Measurements from ENCODE around the gene RITA1.

RITA1 gene, protein sequence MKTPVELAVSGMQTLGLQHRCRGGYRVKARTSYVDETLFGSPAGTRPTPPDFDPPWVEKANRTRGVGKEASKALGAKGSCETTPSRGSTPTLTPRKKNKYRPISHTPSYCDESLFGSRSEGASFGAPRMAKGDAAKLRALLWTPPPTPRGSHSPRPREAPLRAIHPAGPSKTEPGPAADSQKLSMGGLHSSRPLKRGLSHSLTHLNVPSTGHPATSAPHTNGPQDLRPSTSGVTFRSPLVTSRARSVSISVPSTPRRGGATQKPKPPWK

DNA sequence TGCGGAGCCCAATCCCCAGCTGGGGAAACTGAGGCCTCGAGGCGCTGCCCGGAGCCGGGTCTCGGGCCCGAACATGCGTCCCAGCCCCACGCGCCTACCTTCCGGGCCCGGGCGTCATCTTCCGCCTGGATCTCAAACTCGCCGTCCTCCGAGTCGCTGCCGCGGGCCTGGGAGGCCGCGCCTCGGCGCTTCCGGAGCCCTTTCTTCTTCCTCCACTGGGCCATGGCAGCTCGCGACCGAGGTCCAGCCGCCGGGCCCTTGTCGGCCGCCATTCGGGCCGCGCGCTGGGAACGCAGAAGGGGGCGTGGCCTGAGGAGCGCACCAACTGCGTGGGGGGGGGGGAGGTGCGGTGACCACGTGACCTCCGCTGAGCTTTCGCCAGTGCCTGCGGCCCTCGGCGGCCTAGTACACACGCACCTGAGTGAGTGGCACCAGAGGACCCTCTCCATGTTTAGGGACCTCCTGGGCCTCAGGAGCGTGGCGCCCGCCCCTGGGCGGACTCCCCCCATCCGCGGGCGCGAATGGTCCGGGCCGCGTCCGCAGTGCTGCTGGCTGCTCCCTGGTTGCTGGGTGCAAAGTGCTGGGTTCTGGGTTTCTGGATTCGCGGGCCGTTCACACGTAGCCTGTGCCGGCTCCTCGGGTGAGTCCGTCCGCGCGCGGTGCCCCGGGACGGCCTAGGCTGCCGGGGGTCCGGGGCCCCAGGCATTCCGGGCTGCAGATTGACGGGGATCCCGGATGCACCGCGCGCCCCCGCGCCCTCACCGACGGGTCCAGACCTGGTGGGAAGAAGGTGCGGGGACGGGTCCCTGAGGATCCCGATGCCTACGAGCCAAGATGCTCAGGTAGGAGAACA is at the start of gene RITA1, which contains the start of gene DDX54:
Gene RITA1, plus strand, starts transcription at position 542 of the 853 bp plus-strand sequence. CDS start 1,026 bp downstream, outside the sequence.
Gene DDX54, minus strand, starts transcription at position 299 of the 853 bp plus-strand sequence. Its CDS starts 27 bp downstream, at position 272.
- H3F3A ChIP-seq (ENCODE audit: control insufficient read depth, insufficient read depth), result peaks cover 3% of the 10 kb centered on the region; the same call in 1 of the 2 replicates
- peaks cover 39% of the 10 kb centered on the region for H3K4me1 ChIP-seq (ENCODE audit: control insufficient read depth, low read length)
- peaks cover 7% of the 10 kb centered on the region; the same call in 1 of the 2 replicates for H4K20me1 ChIP-seq (ENCODE audit: control insufficient read depth, insufficient read depth, low read depth, low read length)
- no peaks in the 10 kb centered on the region for H3K9me2 ChIP-seq (replicated peaks; ENCODE audit: control insufficient read depth, low read length)
- peaks cover 87% of the 10 kb centered on the region for H3K79me2 ChIP-seq (ENCODE audit: control insufficient read depth, low read length)
- H3K4me3 ChIP-seq (ENCODE audit: low read length), result peak within 1 kb of the TSS; percentile 87
- H3K36me3 ChIP-seq (ENCODE audit: control insufficient read depth, low read length), result peaks cover 72% of the 10 kb centered on the region
- no peaks in the 10 kb centered on the region for H3K27me3 ChIP-seq (ENCODE audit: control insufficient read depth, low read length)
- peak within 1 kb of the TSS; percentile 83 for H3K27ac ChIP-seq (ENCODE audit: low read depth, low read length)
- H3K4me2 ChIP-seq (ENCODE audit: low read length), result peak within 1 kb of the TSS; percentile 92
- TF ChIP-seq, protein P1, sequence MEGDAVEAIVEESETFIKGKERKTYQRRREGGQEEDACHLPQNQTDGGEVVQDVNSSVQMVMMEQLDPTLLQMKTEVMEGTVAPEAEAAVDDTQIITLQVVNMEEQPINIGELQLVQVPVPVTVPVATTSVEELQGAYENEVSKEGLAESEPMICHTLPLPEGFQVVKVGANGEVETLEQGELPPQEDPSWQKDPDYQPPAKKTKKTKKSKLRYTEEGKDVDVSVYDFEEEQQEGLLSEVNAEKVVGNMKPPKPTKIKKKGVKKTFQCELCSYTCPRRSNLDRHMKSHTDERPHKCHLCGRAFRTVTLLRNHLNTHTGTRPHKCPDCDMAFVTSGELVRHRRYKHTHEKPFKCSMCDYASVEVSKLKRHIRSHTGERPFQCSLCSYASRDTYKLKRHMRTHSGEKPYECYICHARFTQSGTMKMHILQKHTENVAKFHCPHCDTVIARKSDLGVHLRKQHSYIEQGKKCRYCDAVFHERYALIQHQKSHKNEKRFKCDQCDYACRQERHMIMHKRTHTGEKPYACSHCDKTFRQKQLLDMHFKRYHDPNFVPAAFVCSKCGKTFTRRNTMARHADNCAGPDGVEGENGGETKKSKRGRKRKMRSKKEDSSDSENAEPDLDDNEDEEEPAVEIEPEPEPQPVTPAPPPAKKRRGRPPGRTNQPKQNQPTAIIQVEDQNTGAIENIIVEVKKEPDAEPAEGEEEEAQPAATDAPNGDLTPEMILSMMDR (IDR thresholded peaks at IDR 0.05; ENCODE audit: low read depth, low read length, poor library complexity, severe bottlenecking), result no peak
- TF ChIP-seq EZH2phosphoT487 (IDR thresholded peaks at IDR 0.05; ENCODE audit: borderline replicate concordance, low read length), result no peak
- no peaks in the 10 kb centered on the region for H3K9me3 ChIP-seq (ENCODE audit: control insufficient read depth, insufficient read depth, low read length)

DNA sequence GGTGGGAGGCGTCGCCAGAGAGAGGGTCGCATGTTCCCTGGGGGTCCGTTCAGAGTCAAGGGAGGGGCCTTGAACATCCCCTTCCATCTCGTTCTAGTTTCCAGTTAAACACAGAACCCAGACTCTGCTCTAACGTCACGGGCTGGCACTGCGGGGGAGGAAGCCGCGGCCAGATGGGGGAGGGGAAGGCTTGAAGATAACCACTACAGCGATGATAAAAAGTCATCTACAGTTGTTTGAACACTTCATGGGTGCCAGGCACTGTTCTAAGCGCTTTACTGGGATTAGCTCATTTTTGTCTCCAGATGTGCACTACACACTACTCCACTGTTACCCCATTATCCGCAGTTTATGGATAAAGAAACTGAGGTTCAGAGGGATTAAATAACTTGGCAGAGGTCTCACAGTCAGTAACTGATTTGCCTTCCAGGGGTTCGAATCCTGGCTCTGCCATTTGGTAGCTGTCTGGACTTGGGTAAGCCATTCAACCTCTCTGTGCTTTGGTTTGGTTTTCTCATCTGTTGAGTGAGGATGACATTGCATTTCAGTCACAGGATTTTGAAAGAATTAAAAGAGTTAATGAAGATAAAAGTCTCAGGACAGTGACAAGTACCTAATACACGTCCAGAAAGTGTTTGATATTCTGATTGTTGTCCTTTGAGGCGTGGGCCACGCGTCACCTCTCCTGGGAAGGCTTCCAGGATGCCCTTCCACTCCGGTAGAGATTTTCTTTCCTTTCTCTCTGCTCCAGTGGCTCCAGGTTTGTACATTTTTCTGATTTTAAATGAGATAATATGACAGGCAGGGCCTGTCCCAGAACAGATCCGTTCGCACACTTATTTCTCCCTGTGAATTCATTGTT is 49.2 kb upstream of the RITA1 start:
- H3K79me2 ChIP-seq (ENCODE audit: control insufficient read depth, low read length), result peaks cover 35% of the 10 kb centered on the region
- no peaks in the 10 kb centered on the region for H3K9me3 ChIP-seq (ENCODE audit: control insufficient read depth, insufficient read depth, low read length)
- no peaks in the 10 kb centered on the region for H3K9me2 ChIP-seq (replicated peaks; ENCODE audit: control insufficient read depth, low read length)
- H3K4me2 ChIP-seq (ENCODE audit: low read length), result peak overlapping the region; percentile 94
- peak overlapping the region; percentile 72 for H3K4me3 ChIP-seq (ENCODE audit: low read length)
- no peak for TF ChIP-seq EZH2phosphoT487 (IDR thresholded peaks at IDR 0.05; ENCODE audit: borderline replicate concordance, low read length)
- TF ChIP-seq, protein P1 (IDR thresholded peaks at IDR 0.05; ENCODE audit: low read depth, low read length, poor library complexity, severe bottlenecking), result no peak
- H4K20me1 ChIP-seq (ENCODE audit: control insufficient read depth, insufficient read depth, low read depth, low read length), result no peaks in the 10 kb centered on the region
- peak overlapping the region; percentile 51 for H3K27ac ChIP-seq (ENCODE audit: low read depth, low read length)
- H3F3A ChIP-seq (ENCODE audit: control insufficient read depth, insufficient read depth), result peaks cover 13% of the 10 kb centered on the region
- no peaks in the 10 kb centered on the region for H3K27me3 ChIP-seq (ENCODE audit: control insufficient read depth, low read length)
- peaks cover 3% of the 10 kb centered on the region; the same call in 1 of the 2 replicates for H3K36me3 ChIP-seq (ENCODE audit: control insufficient read depth, low read length)
- peaks cover 59% of the 10 kb centered on the region for H3K4me1 ChIP-seq (ENCODE audit: control insufficient read depth, low read length)

DNA sequence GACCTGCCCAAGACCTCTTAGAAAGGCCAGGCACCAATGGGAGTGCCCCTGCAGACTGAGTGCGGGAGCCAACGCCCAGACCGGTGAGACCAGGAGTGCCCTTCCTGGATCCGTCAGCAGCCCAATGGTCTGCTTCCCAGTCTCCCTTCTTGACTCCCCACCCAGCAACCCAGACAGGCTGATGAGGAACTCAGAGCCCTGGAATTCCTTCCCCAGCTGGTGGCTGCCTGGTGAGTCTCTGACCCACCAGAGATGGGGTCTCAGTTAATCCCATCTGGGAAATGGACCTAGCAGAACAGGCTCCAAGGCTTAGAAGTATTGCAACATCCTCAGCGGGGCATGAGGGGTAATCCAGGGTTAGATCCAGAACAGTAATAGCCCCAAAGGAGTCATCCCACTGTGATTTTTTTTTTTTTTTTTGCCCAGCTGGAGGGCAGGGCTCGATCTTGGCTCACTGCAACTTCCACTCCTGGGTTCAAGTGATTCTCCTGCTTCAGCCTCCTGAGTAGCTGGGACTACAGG is 48.5 kb upstream of the RITA1 start:
- H3K4me3 ChIP-seq (ENCODE audit: low read length), result no peak overlapping the region
- H3K4me2 ChIP-seq (ENCODE audit: low read length), result no peak overlapping the region
- H3F3A ChIP-seq (ENCODE audit: control insufficient read depth, insufficient read depth), result peaks cover 9% of the 10 kb centered on the region
- H3K36me3 ChIP-seq (ENCODE audit: control insufficient read depth, low read length), result peaks cover 3% of the 10 kb centered on the region; the same call in 1 of the 2 replicates
- H3K79me2 ChIP-seq (ENCODE audit: control insufficient read depth, low read length), result peaks cover 32% of the 10 kb centered on the region
- no peaks in the 10 kb centered on the region for H3K9me3 ChIP-seq (ENCODE audit: control insufficient read depth, insufficient read depth, low read length)
- no peaks in the 10 kb centered on the region for H4K20me1 ChIP-seq (ENCODE audit: control insufficient read depth, insufficient read depth, low read depth, low read length)
- H3K4me1 ChIP-seq (ENCODE audit: control insufficient read depth, low read length), result peaks cover 62% of the 10 kb centered on the region
- TF ChIP-seq EZH2phosphoT487 (IDR thresholded peaks at IDR 0.05; ENCODE audit: borderline replicate concordance, low read length), result no peak
- TF ChIP-seq, protein P1 (IDR thresholded peaks at IDR 0.05; ENCODE audit: low read depth, low read length, poor library complexity, severe bottlenecking), result no peak
- H3K27me3 ChIP-seq (ENCODE audit: control insufficient read depth, low read length), result no peaks in the 10 kb centered on the region
- H3K27ac ChIP-seq (ENCODE audit: low read depth, low read length), result no peak overlapping the region
- H3K9me2 ChIP-seq (replicated peaks; ENCODE audit: control insufficient read depth, low read length), result no peaks in the 10 kb centered on the region
